GM12878 (cell line): ENCODE results near the gene BUB1. TPM values are rescaled to one million over a fixed set of nuclear protein-coding genes. Genes with fewer than 3 reads are reported as not detected.

Source experiments
- ATAC-seq: fragments of 200-7000 bp; cut with Tn5 transposase; 3 replicates; pipeline ENCODE4 v1.9.1; 2020; ENCODE audit warnings: mild to moderate bottlenecking, moderate library complexity
- BruUV-seq: library from RNA; stranded (reverse); fragments of 400-500 nt; replicated peaks from 2 replicates; lab custom pipeline; 2021; lab: Mats Ljungman, UMichigan
- CTCF ChIA-PET: fragments of 300-600 bp; sonication (Branson Sonifier 250); formaldehyde crosslinking; extraction: SDS; loops from one replicate; lab custom pipeline; 2021; ENCODE audit warnings: inconsistent platforms; lab: Yijun Ruan, JAX
- POLR2A ChIA-PET: fragments of 350-600 bp; formaldehyde crosslinking; extraction: SDS; loops from one replicate; lab custom pipeline; 2021; ENCODE audit warnings: inconsistent platforms; lab: Charles Lee
- RAD21 ChIA-PET: fragments of 300-600 bp; sonication (Branson Sonifier 250); formaldehyde crosslinking; loops from one replicate; lab custom pipeline; 2023; ENCODE audit warnings: antibody characterized with exemption; ENCODE audit not compliant: unreplicated experiment; lab: Charles Lee
- SMC1A ChIA-PET: fragments of 300-600 bp; sonication (Branson Sonifier 250); formaldehyde crosslinking; loops from one replicate; lab custom pipeline; 2023; ENCODE audit not compliant: unreplicated experiment, uncharacterized antibody; lab: Charles Lee
- DNase-seq: peaks from one replicate; pipeline ENCODE4 v3.0.0-alpha.2; 2011; ENCODE audit warnings: low read depth, low spot score
- FAIRE-seq: peaks from 3 replicates; lab custom pipeline; 2011; peaks lifted over from hg19 to GRCh38; lab: Jason Lieb, UNC
- H2AFZ ChIP-seq: 2 replicates; pipeline ENCODE4 v1.6.0; 2011; ENCODE audit warnings: low read depth, low read length, control low read depth; ENCODE audit not compliant: control insufficient read depth
- H3K27ac ChIP-seq: 2 replicates; pipeline ENCODE4 v1.5.1; 2011; ENCODE audit warnings: control low read depth; ENCODE audit not compliant: control insufficient read depth, insufficient read depth
- H3K27me3 ChIP-seq, 2 experiments: replicated peaks in 1 of 2; 2 replicates each; pipeline versions ENCODE4 v1.6.0 to v1.6.1; 2011; ENCODE audit warnings: low read length in 1 of 2; ENCODE audit not compliant: control insufficient read depth in 2 of 2, insufficient read depth in 2 of 2
- H3K36me3 ChIP-seq, 2 experiments: 2 replicates each; pipeline ENCODE4 v1.5.1; 2011; ENCODE audit warnings: low read length in 1 of 2; ENCODE audit not compliant: control insufficient read depth in 2 of 2, insufficient read depth in 2 of 2
- H3K4me1 ChIP-seq: 2 replicates; pipeline ENCODE4 v1.6.1; 2011; ENCODE audit warnings: mild to moderate bottlenecking, low read length, moderate library complexity, mixed read lengths; ENCODE audit not compliant: control insufficient read depth, insufficient read depth
- H3K4me2 ChIP-seq: 2 replicates; pipeline ENCODE4 v1.6.0; 2011; ENCODE audit warnings: control low read depth; ENCODE audit not compliant: control insufficient read depth, insufficient read depth
- H3K4me3 ChIP-seq: fragments of 200-600 bp; sonication (generic); 2 replicates; pipeline ENCODE4 v1.5.1; 2016
- H3K79me2 ChIP-seq: 2 replicates; pipeline ENCODE4 v1.6.0; 2011; ENCODE audit warnings: low read length; ENCODE audit not compliant: control insufficient read depth, insufficient read depth
- H3K9ac ChIP-seq: 2 replicates; pipeline ENCODE4 v1.8.0; 2011; ENCODE audit warnings: low read length, control low read depth, mixed read lengths; ENCODE audit not compliant: control insufficient read depth, insufficient read depth
- H3K9me3 ChIP-seq: replicated peaks from 3 replicates; pipeline ENCODE4 v1.5.1; 2011; ENCODE audit warnings: mild to moderate bottlenecking, low read length; ENCODE audit not compliant: control insufficient read depth, insufficient read depth
- H4K20me1 ChIP-seq: 2 replicates; pipeline ENCODE4 v1.6.0; 2011; ENCODE audit not compliant: control insufficient read depth, insufficient read depth
- BACH1 ChIP-seq: fragments of 450-650 bp; IDR thresholded peaks from 2 replicates; pipeline ENCODE4 v1.6.1; 2017; ENCODE audit warnings: mild to moderate bottlenecking, borderline replicate concordance
- BHLHE40 ChIP-seq, 2 experiments: fragments of 450-650 bp in 1 of 2; IDR thresholded peaks; 2 replicates each; pipeline ENCODE4 v1.6.1; 2011 to 2017; ENCODE audit warnings: low read depth in 2 of 2, borderline replicate concordance in 1 of 2, improper control_type of control experiment in 1 of 2, low read length in 1 of 2, mild to moderate bottlenecking in 1 of 2
- NFYB ChIP-seq: IDR thresholded peaks from 2 replicates; pipeline ENCODE4 v1.6.1; 2011; ENCODE audit warnings: low read depth, mild to moderate bottlenecking, low read length, improper control_type of control experiment, moderate library complexity; ENCODE audit not compliant: insufficient read depth
- PAX5 ChIP-seq: IDR thresholded peaks from 2 replicates; pipeline ENCODE4 v1.6.1; 2011; ENCODE audit warnings: low read depth, low read length, borderline replicate concordance
- SPI1 ChIP-seq: IDR thresholded peaks from 2 replicates; pipeline ENCODE4 v1.6.1; 2011; ENCODE audit warnings: low read depth, mild to moderate bottlenecking, low read length, moderate library complexity, borderline replicate concordance; ENCODE audit not compliant: insufficient read depth
- YY1 ChIP-seq: IDR thresholded peaks from 2 replicates; pipeline ENCODE4 v1.6.1; 2011; ENCODE audit warnings: low read depth, mild to moderate bottlenecking, low read length
- WGBS: methylation state at CpG from one replicate; pipeline ENCODE4 v1.1.6; 2016; ENCODE audit warnings: low lambda C conversion rate; ENCODE audit not compliant: insufficient replicate concordance, insufficient coverage; ENCODE audit errors: missing lambda C conversion rate; 5-methylcytosine and 5-hydroxymethylcytosine counted together
- in situ Hi-C: fragments of 300-500 bp; cut with MboI; formaldehyde crosslinking; loops from 9 replicates; pipeline ENCODE4 v1.14.3; 2018; ENCODE audit warnings: mixed read lengths
- intact Hi-C: fragments of 100-400 bp; cut with micrococcal nuclease; formaldehyde crosslinking; loops from one replicate; pipeline ENCODE4 v1.14.2; 2022; ENCODE audit not compliant: unreplicated experiment
- polyA plus RNA-seq, 11 experiments: library from polyadenylated mRNA; depleted of rRNA in 4 of 11; unstranded in 6 of 11; stranded (reverse) in 5 of 11; fragments of >200 nt; fragmentation: Nextera tagmentation in 4 of 11; fragmentation: Illumina TruSeq in 1 of 11; extraction: Ambion mirVana in 4 of 11; extraction: Trizol in 1 of 11; gene quantifications; 1 replicate in 1 of 11; 2 replicates in 10 of 11; pipeline versions ENCODE4 v1.2.1 to v1.2.3, GENCODE V29; 2011 to 2016; ENCODE audit warnings: inconsistent platforms in 2 of 11, missing spikeins in 2 of 11, low read depth in 1 of 11
- total RNA-seq, 4 experiments: library from RNA; depleted of rRNA in 3 of 4; stranded (reverse); fragments of >200 nt in 3 of 4; fragmentation: Illumina TruSeq in 1 of 4; extraction: Trizol in 1 of 4; gene quantifications; 2 replicates each; pipeline versions ENCODE4 v1.2.1 to v1.2.3, GENCODE V29; 2013 to 2021
- TF ChIP-seq, protein P1 (sequence below): fragments of 450-650 bp; IDR thresholded peaks from 2 replicates; pipeline ENCODE4 v1.6.1; 2014; ENCODE audit warnings: mild to moderate bottlenecking
- TF ChIP-seq, protein P2 (sequence below): IDR thresholded peaks from 2 replicates; pipeline ENCODE4 v1.6.1; 2011; ENCODE audit warnings: borderline replicate concordance, low read depth, mild to moderate bottlenecking, moderate library complexity, mixed read lengths, low read length; ENCODE audit not compliant: insufficient read depth; ENCODE audit errors: extremely low read length
- TF ChIP-seq, protein P3 (sequence below): fragments of 450-650 bp; formaldehyde crosslinking; IDR thresholded peaks from 2 replicates; pipeline ENCODE4 v1.4.0; 2022; ENCODE audit warnings: mild to moderate bottlenecking, moderate library complexity

The BUB1 gene
- total and polyA plus RNA-seq, 10 of the 15 experiments (the other 5 are each of a cell fraction or from before 2014, with no cell fraction given) = 52.4 to 142 (median 88.9) TPM

DNA sequence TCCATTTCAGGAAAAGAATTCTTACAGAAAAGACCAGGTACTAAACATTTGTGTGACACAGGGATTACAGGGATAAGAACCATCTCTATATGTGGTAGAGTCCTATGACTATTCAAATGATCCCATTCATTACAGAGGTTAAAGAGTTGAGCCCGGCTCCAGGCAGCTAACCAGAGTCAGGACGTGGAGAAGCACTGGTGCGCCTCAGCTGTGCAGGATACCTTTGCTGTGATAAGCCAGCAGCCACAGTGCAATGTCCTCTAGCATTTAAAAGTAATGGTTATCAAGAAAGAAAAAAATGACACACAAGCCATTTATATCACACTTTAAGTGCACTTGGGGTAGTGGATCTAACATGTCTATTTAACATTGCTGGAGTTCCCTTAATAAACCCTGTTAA, 17.3 kb downstream of the BUB1 start:
- H3K36me3 ChIP-seq = peaks cover 7 to 48% of the 10 kb centered on the region in 2 experiments
- no TSS peak for BruUV-seq
- TF ChIP-seq PAX5 (no peak), NFYB (no peak), SPI1 (no peak), BACH1 (no peak), BHLHE40 (IDR thresholded peaks at IDR 0.05; ENCODE audit: borderline replicate concordance in 1 of 2, low read depth in 2 of 2, low read length in 1 of 2) (no peak), YY1 (no peak)
- TF ChIP-seq, protein P1, sequence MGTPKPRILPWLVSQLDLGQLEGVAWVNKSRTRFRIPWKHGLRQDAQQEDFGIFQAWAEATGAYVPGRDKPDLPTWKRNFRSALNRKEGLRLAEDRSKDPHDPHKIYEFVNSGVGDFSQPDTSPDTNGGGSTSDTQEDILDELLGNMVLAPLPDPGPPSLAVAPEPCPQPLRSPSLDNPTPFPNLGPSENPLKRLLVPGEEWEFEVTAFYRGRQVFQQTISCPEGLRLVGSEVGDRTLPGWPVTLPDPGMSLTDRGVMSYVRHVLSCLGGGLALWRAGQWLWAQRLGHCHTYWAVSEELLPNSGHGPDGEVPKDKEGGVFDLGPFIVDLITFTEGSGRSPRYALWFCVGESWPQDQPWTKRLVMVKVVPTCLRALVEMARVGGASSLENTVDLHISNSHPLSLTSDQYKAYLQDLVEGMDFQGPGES = no peak
- TF ChIP-seq, protein P2, sequence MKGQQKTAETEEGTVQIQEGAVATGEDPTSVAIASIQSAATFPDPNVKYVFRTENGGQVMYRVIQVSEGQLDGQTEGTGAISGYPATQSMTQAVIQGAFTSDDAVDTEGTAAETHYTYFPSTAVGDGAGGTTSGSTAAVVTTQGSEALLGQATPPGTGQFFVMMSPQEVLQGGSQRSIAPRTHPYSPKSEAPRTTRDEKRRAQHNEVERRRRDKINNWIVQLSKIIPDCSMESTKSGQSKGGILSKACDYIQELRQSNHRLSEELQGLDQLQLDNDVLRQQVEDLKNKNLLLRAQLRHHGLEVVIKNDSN = no peak
- TF ChIP-seq, protein P3, sequence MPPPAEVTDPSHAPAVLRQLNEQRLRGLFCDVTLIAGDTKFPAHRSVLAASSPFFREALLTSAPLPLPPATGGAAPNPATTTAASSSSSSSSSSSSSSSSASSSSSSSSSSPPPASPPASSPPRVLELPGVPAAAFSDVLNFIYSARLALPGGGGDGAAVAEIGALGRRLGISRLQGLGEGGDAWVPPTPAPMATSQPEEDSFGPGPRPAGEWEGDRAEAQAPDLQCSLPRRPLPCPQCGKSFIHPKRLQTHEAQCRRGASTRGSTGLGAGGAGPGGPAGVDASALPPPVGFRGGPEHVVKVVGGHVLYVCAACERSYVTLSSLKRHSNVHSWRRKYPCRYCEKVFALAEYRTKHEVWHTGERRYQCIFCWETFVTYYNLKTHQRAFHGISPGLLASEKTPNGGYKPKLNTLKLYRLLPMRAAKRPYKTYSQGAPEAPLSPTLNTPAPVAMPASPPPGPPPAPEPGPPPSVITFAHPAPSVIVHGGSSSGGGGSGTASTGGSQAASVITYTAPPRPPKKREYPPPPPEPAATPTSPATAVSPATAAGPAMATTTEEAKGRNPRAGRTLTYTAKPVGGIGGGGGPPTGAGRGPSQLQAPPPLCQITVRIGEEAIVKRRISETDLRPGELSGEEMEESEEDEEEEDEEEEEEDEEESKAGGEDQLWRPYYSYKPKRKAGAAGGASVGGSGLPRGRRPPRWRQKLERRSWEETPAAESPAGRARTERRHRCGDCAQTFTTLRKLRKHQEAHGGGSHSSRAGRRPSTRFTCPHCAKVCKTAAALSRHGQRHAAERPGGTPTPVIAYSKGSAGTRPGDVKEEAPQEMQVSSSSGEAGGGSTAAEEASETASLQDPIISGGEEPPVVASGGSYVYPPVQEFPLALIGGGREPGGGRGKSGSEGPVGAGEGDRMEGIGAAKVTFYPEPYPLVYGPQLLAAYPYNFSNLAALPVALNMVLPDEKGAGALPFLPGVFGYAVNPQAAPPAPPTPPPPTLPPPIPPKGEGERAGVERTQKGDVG = no peak

More for the DNA sequence above, 17.3 kb downstream of the BUB1 start:
- WGBS = 100% methylated on average over 3 of the region's 3 CpGs
- Histone ChIP-seq H3K4me1 (no peaks in the 10 kb centered on the region), H3K9ac (no peak overlapping the region), H2AFZ (no peak overlapping the region), H3K4me3 (no peak overlapping the region), H3K9me3 (no peaks in the 10 kb centered on the region), H3K79me2 (peaks cover 3% of the 10 kb centered on the region), H3K4me2 (no peak overlapping the region), H3K27me3 (no peaks in the 10 kb centered on the region), H3K27ac (no peak overlapping the region), H4K20me1 (no peaks in the 10 kb centered on the region)
- in situ Hi-C loops = no loop called here
- ATAC-seq = no peak
- ChIA-PET RAD21 (no interaction called here), POLR2A (interaction anchor here (0.6 kb wide), 1 partner anchor 14 kb away, joined by 4 read pairs; no protein-coding TSS in a partner anchor), SMC1A (interaction anchor here (0.7 to 3.6 kb wide), 3 partner anchors 15 to 77 kb away, joined by 3 to 26 read pairs (median 4); partner anchors contain the start of gene BUB1), CTCF (no interaction called here)
- no peak for DNase-seq
- no peak for FAIRE-seq
- intact Hi-C loops = no loop called here
